ENCODE results near the gene DRD3.

The DRD3 gene

DNA sequence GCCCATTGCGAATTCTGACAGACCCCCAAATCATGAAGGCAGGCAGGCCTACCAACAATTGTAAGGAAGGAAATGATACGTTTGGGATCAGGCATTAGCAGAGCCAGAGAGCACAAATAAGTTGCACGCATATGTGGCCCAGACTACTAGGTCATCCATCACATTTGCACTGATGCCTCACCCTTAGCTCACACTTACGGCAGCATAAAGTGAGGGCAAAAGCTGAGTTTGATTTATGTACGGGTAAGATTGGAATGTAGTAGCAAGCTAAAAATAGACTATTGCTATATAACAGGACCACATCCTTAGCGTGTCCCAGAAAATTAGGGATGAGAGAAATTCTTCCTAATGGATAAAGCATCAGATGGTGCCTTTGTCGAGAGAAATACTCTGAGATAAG lies 63.7 kb downstream of the DRD3 start:
- no peak for DNase-seq

DNA sequence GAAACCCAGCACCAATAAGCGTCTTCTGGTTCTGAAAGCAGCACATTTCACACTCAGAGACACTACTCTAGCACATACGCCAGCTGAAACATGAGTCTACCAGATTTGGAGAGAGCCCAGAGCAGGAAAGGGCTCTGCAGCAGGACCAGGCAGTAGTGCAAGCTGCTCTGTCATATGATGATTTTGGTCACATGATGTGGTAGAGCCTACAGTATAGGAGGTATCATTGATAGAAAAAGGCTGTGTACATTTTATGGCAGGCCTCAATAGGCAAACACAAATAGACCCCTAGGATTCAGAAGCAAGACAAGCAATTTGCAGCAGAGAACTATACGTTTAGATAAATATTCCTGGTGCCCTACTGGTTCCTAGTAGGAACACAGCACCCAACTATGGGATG lies 64.1 kb downstream of the DRD3 start:
- DNase-seq: no peak

DNA sequence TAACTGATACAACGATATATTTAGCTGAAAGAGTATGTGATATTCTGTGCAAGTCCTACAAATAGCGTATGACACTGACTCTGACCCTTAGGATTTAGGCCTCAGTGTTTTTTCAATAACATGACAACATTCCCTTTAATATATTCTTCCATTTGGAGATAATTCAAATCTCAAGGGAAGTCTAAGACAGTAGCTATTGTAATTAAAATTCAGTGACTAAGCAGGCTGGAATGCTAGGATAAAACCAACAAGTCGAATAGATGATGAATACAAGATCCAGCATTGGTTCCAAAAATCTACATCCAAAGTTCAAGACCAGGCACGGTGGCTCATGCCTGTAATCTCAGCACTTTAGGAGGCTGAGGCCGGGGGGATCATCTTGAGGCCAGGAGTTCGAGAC lies 66.2 kb downstream of the DRD3 start:
- DNase-seq: no peak

DNA sequence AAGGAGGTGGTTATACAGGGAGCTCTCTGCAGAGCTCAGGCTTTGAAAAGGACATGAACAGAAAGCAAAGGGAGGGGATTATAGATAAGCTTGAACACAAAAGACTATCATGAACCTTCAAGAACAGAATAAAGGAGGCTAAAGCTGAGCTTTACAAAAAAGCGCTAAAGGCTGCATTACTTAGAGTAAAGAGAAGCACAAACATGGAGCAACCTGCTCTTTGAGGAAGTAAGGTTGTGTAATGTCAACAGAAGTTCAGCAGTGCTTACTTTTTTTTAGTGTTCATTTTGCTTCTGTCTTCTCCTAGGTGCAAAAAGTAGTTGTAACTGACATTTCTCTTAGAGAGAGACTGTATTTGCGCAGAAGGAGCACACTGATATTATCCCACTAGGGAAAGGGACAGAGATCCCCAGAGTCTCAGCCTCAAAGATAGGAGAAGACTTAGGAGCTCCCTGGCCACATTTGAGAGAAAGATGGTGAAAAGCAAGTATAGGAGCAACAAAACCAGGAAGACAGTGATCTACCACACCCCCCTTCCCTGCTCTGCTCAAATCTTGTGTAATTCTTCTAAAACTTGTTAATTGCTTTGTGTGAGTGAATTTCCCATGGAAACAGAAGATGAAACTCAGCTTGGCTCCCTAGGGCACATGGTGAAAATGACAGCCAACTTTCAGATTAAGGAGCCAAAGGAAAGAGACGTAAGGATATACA lies 67.6 kb downstream of the DRD3 start:
- DNase-seq: no peak

DNA sequence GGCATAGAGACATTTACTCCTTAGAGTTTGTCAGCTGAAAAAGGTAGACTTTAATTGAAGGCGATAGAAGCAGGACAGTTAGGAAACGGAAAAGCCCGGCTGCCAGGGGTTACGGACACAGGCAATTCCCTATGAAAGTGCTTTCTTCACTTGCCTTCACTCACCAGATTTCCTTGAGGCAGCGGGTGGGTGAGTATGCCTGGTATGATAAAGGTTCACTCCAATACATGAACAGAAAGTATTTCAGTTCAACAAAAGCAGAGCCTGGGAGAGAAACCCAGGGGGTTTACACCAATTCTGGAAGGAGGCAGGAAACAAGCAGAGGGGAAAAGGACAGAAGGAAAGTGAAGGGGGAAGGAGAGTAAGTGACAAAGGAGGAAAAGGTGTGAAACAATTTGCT lies 68.4 kb downstream of the DRD3 start:
- no peak for DNase-seq

DNA sequence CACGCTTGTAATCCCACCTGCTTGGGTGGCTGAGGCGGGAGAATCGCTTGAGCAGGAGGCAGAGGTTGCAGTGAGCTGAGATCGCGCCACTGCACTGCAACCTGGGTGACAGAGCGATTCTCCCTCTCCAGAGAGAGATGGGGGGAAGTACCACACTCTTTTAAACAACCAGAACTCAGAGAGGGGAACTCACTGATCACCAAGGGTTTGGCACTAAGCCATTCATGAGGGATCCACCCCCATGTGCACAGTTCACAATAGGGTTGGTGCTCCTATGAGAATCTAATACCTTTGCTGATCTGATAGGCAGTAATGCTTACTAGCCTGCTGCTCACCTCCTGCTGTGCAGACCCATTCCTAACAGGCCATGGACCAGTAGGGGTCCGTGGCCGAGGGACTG lies 70.7 kb downstream of the DRD3 start:
- DNase-seq: no peak

DNA sequence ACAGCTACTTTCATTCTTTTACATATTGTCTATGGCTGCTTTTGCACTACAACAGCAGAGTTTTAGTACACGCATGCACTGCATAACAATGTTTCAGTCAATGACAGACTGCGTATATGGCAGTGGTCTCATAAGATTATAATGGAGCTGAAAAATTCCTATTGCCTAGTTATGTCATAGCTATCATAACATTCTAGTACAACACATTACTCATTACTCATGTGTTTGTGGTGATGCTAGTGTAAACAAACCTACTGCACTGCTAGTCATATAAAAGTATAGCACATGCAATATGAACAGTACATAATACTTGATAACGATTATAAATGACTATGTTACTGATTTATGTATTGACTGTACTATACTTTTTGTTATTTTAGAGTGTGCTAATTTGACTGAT lies 74.4 kb downstream of the DRD3 start:
- DNase-seq: no peak

DNA sequence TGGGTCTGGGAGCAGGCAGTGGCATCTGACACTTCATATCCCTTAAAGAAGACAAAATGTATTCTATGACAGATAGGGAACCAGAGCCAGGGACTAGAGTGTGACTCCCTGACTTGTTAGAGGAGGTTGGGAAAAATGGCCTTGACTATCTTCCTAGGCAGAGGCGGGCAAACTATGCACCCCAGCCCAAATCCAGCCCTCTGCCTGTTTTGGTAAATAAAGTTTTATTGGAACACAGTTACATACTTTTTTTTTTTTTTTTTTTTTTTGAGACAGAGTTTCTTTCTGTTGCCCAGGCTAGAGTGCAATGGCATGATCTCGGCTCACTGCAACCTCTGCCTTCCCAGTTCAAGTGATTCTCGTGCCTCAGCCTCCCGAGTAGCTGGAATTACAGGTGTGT lies 75.0 kb downstream of the DRD3 start:
- DNase-seq: no peak

DNA sequence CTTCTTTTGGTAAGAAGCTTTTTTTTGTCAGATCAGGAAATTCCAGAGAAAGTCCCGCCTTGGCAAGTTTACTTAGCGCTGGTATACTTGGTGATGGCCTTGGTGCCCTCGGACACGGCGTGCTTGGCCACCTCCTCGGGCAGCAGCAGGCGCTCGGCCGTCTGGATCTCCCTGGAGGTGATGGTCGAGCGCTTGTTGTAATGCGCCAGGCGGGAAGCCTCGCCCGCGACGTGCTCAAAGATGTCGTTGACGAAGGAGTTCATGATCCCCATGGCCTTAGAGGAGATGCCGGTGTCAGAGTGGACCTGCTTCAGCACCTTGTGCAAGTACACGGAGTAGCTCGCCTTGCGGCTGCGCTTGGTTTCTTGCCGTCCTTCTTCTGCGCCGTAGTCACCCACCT lies 75.7 kb downstream of the DRD3 start:
- DNase-seq: no peak

DNA sequence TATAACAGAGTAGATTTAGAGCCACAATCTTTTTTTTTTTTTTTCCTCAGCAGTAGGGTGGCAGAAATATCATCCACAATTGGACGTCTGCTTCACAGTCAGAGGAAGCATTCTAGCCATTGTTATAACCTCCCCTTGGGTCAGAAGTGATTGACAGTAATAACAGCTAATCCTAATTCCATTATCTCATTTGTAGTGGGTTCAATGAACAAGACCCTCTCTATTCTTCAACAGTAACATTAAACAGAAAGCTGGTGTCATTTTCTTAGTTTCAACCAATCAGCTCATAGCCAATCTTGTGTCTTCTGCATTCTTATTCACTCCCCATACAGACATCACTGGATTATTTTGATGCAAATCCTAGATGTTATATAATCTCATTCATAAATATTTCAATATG lies 77.8 kb downstream of the DRD3 start:
- DNase-seq: no peak

DNA sequence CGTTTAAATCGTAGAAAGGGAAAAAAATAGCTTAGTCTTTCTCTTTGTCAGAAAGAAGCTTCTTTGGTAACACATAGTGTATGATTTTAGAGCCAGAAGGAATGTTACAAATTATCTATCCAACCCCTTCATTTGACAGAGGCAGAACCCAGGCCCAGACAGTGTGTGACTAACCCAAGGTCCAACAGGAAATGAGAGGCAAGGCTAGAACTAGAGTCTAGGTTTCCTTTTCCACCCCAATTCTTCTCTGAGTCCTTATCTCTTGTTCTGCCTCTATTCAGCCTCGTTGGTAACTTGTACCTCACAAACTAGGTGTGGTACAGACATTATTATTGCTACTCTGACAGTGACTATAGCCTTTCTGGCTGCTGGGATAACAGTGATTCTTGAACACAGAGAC lies 83.1 kb downstream of the DRD3 start:
- DNase-seq: no peak

DNA sequence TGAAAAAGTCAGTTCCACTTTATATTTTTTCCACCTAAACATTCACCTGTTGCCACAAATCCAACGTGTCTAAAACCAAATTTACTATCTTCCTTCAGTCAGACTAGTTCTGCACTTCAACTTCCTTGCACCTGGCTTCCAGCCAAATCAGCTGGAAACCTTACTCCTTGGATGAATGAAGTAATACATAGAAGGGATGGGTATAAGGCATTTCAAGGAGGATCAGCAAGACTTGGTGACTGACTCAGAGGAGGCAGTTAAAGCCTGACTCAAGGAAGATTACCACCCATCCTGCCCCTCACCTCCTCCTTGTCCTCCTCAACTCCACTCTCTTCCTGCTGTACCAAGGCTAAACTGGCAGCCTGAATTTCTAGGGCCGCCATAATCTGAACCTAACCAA lies 85.3 kb downstream of the DRD3 start:
- no peak for DNase-seq

DNA sequence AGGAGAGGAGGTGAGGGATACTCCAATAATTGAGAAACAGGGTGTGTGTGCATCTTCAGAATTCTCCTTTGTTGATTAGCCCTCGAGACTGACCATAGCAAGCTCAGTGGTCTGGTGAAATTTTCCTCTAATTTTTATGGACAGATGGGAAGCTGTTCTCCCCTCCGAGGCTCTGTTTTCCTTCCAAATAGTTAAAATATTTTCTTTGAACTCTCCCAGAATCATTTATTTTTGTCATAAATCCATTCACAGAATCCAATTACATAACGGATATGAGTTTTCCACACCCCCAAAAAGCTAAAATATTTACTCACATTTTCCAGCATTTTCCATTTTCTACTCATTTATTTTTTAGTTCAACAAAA lies 85.9 kb downstream of the DRD3 start:
- no peak for DNase-seq

DNA sequence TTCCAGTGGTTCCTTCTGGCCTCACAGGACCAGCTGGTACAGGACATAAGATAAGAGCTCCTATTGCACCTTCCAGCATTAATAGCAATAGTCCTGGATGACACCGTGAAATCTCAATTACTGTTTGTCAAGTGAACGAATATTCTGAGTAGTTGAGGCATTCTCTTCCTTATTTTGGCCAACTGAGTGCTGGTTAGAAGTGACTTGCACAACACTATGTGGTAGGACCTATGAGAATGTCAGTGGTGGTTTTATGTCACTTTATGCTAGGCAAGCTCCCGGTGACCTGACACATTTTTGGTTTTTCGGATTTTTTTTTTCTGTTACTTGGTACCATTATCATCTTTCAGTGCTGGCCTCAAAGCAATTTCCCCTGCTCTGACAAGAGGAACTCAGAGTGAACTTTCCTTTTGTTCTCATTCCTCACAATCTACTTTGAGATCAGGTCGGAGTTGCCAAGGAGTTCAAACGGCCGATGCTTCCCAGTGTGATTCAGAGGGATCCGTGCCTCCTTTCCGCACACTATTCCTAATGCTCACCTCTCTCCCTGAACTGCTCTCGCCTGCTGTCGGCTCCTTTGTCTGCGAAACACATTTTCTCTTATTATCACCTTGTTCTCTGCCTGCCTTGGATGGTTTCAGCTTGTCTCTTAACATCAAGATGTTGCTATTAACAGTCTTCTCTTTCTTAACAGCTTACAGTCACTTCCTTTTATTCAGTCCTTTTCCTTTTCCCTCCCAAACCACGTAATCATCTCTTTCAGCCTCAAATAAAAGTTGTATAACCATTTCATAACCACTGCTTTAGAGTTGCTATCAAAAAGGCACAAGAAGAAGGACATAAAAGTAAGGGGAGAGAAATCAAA lies 86.5 kb downstream of the DRD3 start:
- DNase-seq: no peak

DNA sequence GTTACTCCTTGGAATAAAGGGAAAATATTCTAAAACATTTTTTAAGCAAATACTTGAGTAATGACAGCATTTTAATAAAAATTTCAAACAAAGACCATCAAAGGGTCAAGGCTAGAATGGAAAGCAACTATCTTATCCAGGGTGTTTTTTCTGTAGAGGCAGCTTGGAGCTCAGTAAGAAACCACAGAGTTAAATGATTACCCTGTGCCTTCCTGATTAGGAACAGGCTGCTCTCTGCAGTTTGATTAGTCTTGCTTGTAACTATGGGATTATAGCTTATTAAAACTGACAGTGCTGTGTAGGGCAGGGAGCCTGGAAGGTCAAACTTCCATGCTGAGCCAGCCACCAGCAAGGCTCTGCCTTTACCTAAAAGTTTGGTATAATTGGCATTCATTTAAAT lies 89.2 kb downstream of the DRD3 start:
- DNase-seq: no peak

DNA sequence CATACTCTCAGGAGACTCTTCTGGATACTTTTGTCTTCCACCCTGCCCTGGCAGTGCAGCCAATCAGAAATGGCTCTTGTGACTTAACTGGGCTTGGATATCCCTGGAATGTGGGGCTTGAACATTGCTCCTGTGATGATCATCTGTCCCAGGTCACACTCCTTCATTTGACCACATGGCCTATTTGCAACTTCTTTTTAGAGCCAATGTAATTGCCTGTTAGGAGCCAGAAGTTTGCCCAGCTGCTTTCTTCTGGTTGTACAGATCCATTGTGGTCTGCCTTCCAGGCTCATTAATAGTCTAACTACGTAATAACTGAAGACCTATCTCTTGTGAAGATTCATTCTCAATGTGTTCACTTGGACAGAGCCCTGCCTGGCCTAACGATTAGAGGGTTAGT lies 92.5 kb downstream of the DRD3 start:
- DNase-seq: no peak

DNA sequence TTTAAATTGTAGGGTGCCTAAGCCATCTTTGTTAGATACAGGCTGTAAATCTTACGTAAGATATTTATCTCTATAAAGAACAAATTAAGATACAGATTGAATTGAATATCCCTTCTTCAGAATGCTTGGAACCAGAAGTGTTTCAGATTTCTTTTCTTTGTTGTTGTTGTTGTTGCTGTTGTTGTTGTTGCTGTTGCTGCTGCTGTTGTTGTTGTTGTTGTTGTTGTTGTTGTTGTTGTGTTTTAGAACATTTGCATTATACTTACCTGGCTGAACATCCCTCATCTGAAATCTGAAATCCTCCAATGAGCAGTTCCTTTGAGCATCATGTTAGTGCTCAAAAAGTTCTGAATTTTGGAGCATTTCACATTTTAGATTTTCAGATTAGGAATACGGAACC lies 95.7 kb downstream of the DRD3 start:
- no peak for DNase-seq

DNA sequence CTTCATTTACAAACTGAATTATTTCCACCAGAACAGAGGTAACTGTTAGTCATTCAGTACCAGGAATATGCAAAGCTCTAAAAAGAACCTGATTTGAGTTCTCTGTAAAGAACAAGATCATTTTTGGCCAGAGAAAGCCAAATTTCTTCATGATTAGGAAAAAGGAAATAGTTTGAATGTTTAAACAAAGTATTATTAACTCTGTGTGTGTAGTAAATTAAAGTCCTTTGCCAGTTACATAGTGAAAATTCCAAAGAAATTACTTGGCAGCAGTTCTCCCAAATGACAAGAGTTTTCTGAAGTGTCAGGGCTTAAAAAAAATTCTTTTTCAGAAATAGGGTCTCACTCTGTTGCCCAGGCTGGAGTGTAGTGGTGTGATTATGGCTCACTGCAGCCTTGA lies 97.8 kb downstream of the DRD3 start:
- no peak for DNase-seq

DNA sequence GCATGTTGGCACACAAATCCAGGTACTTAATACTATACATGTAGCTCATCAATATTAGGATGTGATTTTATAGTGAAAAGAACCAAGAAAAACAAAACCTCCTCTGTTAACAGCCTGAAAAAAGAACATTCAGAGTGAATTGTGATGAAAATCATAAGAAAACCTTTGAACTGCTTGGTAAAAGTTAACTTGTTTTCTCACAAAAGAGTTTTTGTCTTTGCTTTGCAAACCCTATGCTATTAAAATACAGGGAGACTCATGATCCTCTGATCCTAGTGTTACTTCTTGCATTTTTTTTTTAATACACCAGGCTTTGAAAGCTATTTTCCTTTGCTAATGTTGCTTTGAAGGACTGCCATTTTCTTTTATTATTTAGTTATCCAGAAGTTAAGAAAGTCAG lies 98.7 kb downstream of the DRD3 start:
- no peak for DNase-seq

DNA sequence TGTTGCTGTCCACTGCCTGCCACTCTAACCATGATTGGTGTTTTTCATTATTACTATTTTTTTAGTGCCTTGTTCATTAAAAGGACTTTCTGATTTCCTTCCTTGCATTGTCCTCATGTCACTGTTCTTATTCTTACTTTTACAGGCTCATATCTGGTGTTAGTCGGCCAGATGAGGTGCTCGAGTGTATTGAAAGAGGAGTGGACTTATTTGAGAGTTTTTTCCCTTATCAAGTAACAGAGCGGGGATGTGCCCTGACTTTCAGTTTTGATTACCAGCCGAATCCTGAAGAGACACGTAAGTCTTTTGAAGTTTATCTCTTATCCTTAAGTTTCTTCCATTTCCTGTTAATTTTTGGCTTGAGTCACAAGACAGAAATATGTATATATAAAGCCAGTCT lies 99.1 kb downstream of the DRD3 start:
- DNase-seq: no peak

DNA sequence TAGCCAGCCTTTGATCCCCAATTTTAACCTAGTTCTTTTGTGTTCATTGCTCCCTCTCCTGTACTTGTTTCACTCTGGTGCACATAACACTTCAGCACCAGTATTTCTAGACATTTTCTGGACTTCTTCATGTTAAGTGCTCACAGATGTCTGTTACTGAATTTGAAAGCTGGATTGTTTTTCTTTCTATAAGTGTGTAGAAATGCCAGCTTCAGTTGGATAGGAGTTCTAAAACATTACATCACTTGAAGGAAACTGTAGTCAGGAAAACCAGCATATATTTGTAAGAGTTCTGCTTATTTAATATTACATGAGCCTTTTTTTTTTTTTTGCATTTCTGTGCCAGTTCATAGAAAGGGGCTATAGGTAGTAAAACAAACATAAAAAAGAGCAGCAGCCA lies 100.7 kb downstream of the DRD3 start:
- no peak for DNase-seq

Measured in SHP77 (cell line).